MM.1S (cell line): Measurements from ENCODE around the gene ITGA11.

Experiments
- EZH2 ChIP-seq: fragments of 300-600 bp; sonication (generic); optimal IDR thresholded peaks from 2 replicates; pipeline ENCODE3; 2017; ENCODE audit warnings: low read depth, mild to moderate bottlenecking, antibody characterized with exemption, low read length, mixed read lengths
- EZH2phosphoT487 ChIP-seq: fragments of 300-600 bp; sonication (generic); IDR thresholded peaks from 2 replicates; pipeline ENCODE4 v1.6.1; 2018; ENCODE audit warnings: antibody characterized with exemption, low read length

GRCh38 chr15:68412218-68412617 is 19.7 kb downstream of the ITGA11 start:
- TF ChIP-seq EZH2phosphoT487: no peak
- no peak for TF ChIP-seq EZH2
